HCT116 (cell line): ENCODE data around the gene CNPY1. TPM values are rescaled to one million over a fixed set of nuclear protein-coding genes. Genes with fewer than 3 reads are reported as not detected.

Experiments
- ATAC-seq: fragments of 200-7000 bp; cut with Tn5 transposase; 2 replicates; pipeline ENCODE4 v1.9.1; 2020; ENCODE audit warnings: mild to moderate bottlenecking, moderate library complexity
- BruUV-seq: library from RNA; stranded (reverse); fragments of 400-500 nt; replicated peaks from 2 replicates; lab custom pipeline; 2021; lab: Mats Ljungman, UMichigan
- CTCF ChIA-PET: fragments of 300-600 bp; sonication (Branson Sonifier 250); formaldehyde crosslinking; loops from one replicate; lab custom pipeline; 2021; ENCODE audit warnings: antibody characterized with exemption; lab: Charles Lee
- POLR2A ChIA-PET: fragments of 300-600, 350-600 bp; sonication (Branson Sonifier 250); formaldehyde crosslinking; loops from one replicate; lab custom pipeline; 2021; ENCODE audit warnings: antibody characterized with exemption; lab: Charles Lee
- RAD21 ChIA-PET, 2 experiments: fragments of 300-600 bp; sonication (Branson Sonifier 250); formaldehyde crosslinking; loops; one replicate each; lab custom pipeline; 2023; ENCODE audit warnings: low total read pairs in 2 of 2; ENCODE audit not compliant: uncharacterized antibody in 2 of 2, unreplicated experiment in 2 of 2, low non-redundant PET in 1 of 2; lab: Charles Lee
- DNase-seq: peaks from one replicate; pipeline ENCODE4 v3.0.0-alpha.2; 2010; ENCODE audit warnings: low read depth, low spot score
- H2AFZ ChIP-seq: fragments of 200-600 bp; shearing (Covaris generic), sonication (generic); 2 replicates; pipeline ENCODE4 v1.6.1; 2017; ENCODE audit warnings: low read depth, mixed run types, mixed read lengths, antibody characterized with exemption, low read length; ENCODE audit not compliant: poor library complexity, severe bottlenecking
- H3K27ac ChIP-seq: 2 replicates; pipeline ENCODE4 v1.5.1; 2012; ENCODE audit warnings: low read depth, low read length
- H3K27me3 ChIP-seq: fragments of 200-600 bp; sonication (generic); 2 replicates; pipeline ENCODE4 v1.6.1; 2016; ENCODE audit warnings: mixed run types, low read length, mixed read lengths; ENCODE audit not compliant: insufficient read depth
- H3K36me3 ChIP-seq, 2 experiments: fragments of 200-500 bp in 1 of 2; fragments of 200-600 bp in 1 of 2; sonication (Bioruptor generic) in 1 of 2; sonication (generic) in 1 of 2; 2 replicates each; pipeline versions ENCODE4 v1.5.1 to v1.6.1; 2014 to 2016; ENCODE audit warnings: low read length in 2 of 2, inconsistent platforms in 1 of 2, mixed read lengths in 1 of 2, mixed run types in 1 of 2; ENCODE audit not compliant: insufficient read depth in 2 of 2, control insufficient read depth in 1 of 2
- H3K4me1 ChIP-seq, 2 experiments: fragments of 200-600 bp in 1 of 2; sonication (generic) in 1 of 2; 2 replicates each; pipeline versions ENCODE4 v1.5.1 to v1.6.1; 2012 to 2017; ENCODE audit warnings: low read length in 2 of 2, inconsistent platforms in 1 of 2, mild to moderate bottlenecking in 1 of 2, mixed read lengths in 1 of 2, mixed run types in 1 of 2, moderate library complexity in 1 of 2; ENCODE audit not compliant: insufficient read depth in 2 of 2, control insufficient read depth in 1 of 2
- H3K4me2 ChIP-seq: fragments of 200-600 bp; sonication (generic); 2 replicates; pipeline ENCODE4 v1.6.1; 2017; ENCODE audit warnings: mixed run types, low read length, mixed read lengths
- H3K4me3 ChIP-seq, 2 experiments: fragments of 200-600 bp in 1 of 2; sonication (generic) in 1 of 2; replicated peaks in 1 of 2; 2 replicates each; pipeline ENCODE4 v1.5.1; 2011 to 2016; ENCODE audit warnings: low read length in 2 of 2, control low read depth in 1 of 2, low read depth in 1 of 2, mild to moderate bottlenecking in 1 of 2, mixed read lengths in 1 of 2, mixed run types in 1 of 2
- H3K79me2 ChIP-seq: fragments of 200-600 bp; sonication (generic); 2 replicates; pipeline ENCODE4 v1.6.1; 2017; ENCODE audit warnings: mild to moderate bottlenecking, mixed run types, low read length, moderate library complexity, mixed read lengths; ENCODE audit not compliant: insufficient read depth
- H3K9ac ChIP-seq: fragments of 200-600 bp; sonication (generic); 2 replicates; pipeline ENCODE4 v1.6.1; 2016; ENCODE audit warnings: low read length, mixed read lengths
- H3K9me2 ChIP-seq: fragments of 200-600 bp; sonication (generic), shearing (Covaris generic); 2 replicates; pipeline ENCODE4 v1.6.1; 2017; ENCODE audit warnings: mixed run types, mild to moderate bottlenecking, moderate library complexity; ENCODE audit not compliant: insufficient read depth
- H3K9me3 ChIP-seq, 2 experiments: fragments of 200-500 bp in 1 of 2; fragments of 200-600 bp in 1 of 2; sonication (Bioruptor generic) in 1 of 2; sonication (generic) in 1 of 2; 2 replicates each; pipeline ENCODE4 v1.6.1; 2014 to 2017; ENCODE audit warnings: low read length in 2 of 2, mixed read lengths in 2 of 2, inconsistent platforms in 1 of 2, low read depth in 1 of 2, mild to moderate bottlenecking in 1 of 2, mixed run types in 1 of 2, moderate library complexity in 1 of 2; ENCODE audit not compliant: control insufficient read depth in 1 of 2, insufficient read depth in 1 of 2
- H4K20me1 ChIP-seq: fragments of 200-600 bp; sonication (generic), shearing (Covaris generic); 2 replicates; pipeline ENCODE4 v1.6.1; 2017; ENCODE audit warnings: mixed run types, mild to moderate bottlenecking, moderate library complexity; ENCODE audit not compliant: insufficient read depth
- CBX3 ChIP-seq: IDR thresholded peaks from 2 replicates; pipeline ENCODE4 v1.6.1; 2012; ENCODE audit warnings: low read depth
- ELF1 ChIP-seq: IDR thresholded peaks from 2 replicates; pipeline ENCODE4 v1.6.1; 2012; ENCODE audit warnings: low read depth, borderline replicate concordance
- EZH2 ChIP-seq: fragments of 200-600 bp; sonication (generic); IDR thresholded peaks from 2 replicates; pipeline ENCODE4 v1.6.1; 2017; ENCODE audit warnings: antibody characterized with exemption, mixed run types
- EZH2phosphoT487 ChIP-seq: fragments of 200-600 bp; IDR thresholded peaks from 2 replicates; pipeline ENCODE4 v1.6.1; 2018; ENCODE audit warnings: antibody characterized with exemption, borderline replicate concordance
- POLR2A ChIP-seq: IDR thresholded peaks from 2 replicates; pipeline ENCODE4 v1.7.0; 2011; ENCODE audit warnings: borderline replicate concordance; ENCODE audit not compliant: insufficient read depth, insufficient read length; ENCODE audit errors: extremely low read depth
- SP1 ChIP-seq: IDR thresholded peaks from 2 replicates; pipeline ENCODE4 v1.6.1; 2012; ENCODE audit warnings: low read depth
- TCF7L2 ChIP-seq: IDR thresholded peaks from 2 replicates; pipeline ENCODE4 v1.7.0; 2011; ENCODE audit warnings: borderline replicate concordance, inconsistent platforms; ENCODE audit not compliant: insufficient read depth, insufficient read length; ENCODE audit errors: extremely low read depth
- YY1 ChIP-seq: IDR thresholded peaks from 2 replicates; pipeline ENCODE4 v1.6.1; 2011; ENCODE audit warnings: low read length, low read depth, moderate library complexity, mild to moderate bottlenecking; ENCODE audit not compliant: insufficient replicate concordance; ENCODE audit errors: extremely low read depth
- ZFX ChIP-seq: fragments of 450-650 bp; IDR thresholded peaks from 2 replicates; pipeline ENCODE4 v1.6.1; 2017
- ZNF274 ChIP-seq: fragments of 200-500 bp; sonication (Bioruptor generic); IDR thresholded peaks from 2 replicates; pipeline ENCODE4 v1.6.1; 2014; ENCODE audit warnings: mild to moderate bottlenecking, low read depth, low read length, inconsistent platforms
- intact Hi-C: fragments of 100-400 bp; cut with micrococcal nuclease; formaldehyde crosslinking; loops from 2 replicates; pipeline ENCODE4 v1.10.0; 2022
- total RNA-seq: library from RNA; stranded (reverse); gene quantifications from one replicate; pipeline ENCODE4 v1.2.1, GENCODE V29; 2021; ENCODE audit not compliant: unreplicated experiment
- TF ChIP-seq, protein P1 (sequence below): IDR thresholded peaks from 2 replicates; pipeline ENCODE4 v1.6.1; 2012
- TF ChIP-seq, protein P2 (sequence below): IDR thresholded peaks from 2 replicates; pipeline ENCODE4 v1.6.1; 2012

CNPY1 gene
- total RNA-seq, 1 experiment from 2014 or later, result not detected

DNA sequence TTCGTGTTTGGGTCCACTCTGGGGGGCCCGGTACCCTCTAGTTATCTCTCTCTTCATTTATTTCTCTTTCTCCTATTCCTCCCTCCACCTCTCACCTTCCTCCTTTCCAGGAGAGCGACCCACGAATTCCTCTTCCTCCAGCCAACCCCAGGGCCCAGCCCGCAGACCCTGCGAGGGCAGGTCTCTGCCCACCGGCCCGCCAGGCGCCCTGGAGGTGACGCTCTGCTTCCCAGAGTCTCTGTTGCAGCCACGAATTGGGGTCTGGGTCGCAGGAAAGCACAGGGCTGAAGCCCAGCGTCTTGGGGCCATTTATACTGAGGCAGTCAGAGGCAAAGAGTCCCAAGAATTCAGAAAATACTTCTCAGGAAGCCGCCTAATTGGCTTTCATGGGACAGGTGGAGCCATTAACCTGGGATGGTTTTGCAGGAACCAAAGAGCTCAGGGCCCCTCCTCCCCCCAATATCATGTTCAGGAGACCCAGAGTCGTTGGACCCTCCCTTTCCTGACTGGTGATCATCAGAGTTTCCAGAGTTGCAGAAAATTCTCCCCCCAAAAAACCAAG lies 91.1 kb downstream of the CNPY1 start:
- no peak overlapping the region for H3K9ac ChIP-seq
- intact Hi-C loops, result no loop called here
- no peak overlapping the region for H3K4me3 ChIP-seq
- POLR2A ChIA-PET, result no interaction called here
- H2AFZ ChIP-seq, result no peak overlapping the region
- H4K20me1 ChIP-seq, result no peaks in the 10 kb centered on the region
- RAD21 ChIA-PET, result no interaction called here
- H3K9me2 ChIP-seq, result no peaks in the 10 kb centered on the region
- H3K36me3 ChIP-seq, result no peaks in the 10 kb centered on the region
- BruUV-seq, result no TSS peak
- no peaks in the 10 kb centered on the region for H3K9me3 ChIP-seq
- DNase-seq, result no peak
- H3K27ac ChIP-seq, result no peak overlapping the region
- TF ChIP-seq EZH2 (no peak), ELF1 (no peak), CBX3 (no peak), ZNF274 (no peak), TCF7L2 (no peak), POLR2A (no peak)
- TF ChIP-seq, protein P1, sequence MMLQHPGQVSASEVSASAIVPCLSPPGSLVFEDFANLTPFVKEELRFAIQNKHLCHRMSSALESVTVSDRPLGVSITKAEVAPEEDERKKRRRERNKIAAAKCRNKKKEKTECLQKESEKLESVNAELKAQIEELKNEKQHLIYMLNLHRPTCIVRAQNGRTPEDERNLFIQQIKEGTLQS, result no peak
- TF ChIP-seq, all 23 proteins: peak for 0
- no peaks in the 10 kb centered on the region for H3K79me2 ChIP-seq
- no peak for ATAC-seq
- H3K4me2 ChIP-seq, result no peak overlapping the region
- CTCF ChIA-PET, result no interaction called here
- H3K4me1 ChIP-seq, result peaks cover 0 to 12% of the 10 kb centered on the region in 2 experiments; a peak in 3 of 4 replicates
- no peaks in the 10 kb centered on the region for H3K27me3 ChIP-seq

DNA sequence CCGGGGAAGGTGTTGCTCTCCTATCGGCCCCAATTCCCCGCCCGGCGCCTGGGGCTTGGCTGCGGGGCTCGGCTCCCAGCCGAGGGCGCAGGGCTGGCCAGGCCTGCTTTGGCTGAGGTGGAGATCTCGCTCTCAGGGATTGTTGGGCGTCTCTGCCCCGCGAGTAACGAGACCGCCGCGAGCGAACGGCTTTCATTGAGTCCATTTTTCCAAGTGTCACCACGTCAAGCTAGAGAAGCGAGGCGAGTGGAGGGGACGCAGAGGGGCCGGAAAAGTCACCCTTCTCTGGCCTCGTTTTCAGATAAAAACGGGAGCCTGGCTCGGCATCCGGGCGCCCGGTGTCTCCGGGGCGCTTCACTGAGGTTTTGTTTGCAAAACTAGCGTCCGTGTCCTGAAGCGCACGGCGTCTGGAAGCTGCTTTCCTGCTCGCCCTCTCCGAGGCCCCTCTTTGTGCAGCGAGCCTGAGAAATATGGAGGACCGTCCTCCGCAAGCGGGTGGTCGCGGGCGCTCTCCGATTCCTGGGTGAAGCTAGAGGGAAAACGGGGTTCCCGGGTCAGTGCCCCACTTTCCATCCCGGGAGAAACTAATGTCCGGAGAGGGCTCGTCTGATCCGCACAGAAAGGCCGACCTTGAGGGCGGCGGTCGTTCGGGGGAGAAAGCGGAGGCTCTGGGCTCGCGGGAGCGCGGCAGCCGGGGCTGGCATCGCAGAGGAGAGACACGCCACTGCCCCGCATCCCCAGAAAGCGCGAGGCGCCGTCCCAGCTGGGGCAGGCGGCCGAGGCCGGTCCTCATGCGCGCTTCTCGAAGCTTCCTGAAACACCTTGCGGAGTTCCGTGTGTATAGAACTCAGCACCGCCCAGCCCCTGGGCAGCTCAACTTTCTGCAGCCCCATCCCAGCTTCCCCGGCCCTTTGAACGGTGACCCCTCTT lies 91.9 kb downstream of the CNPY1 start:
- ATAC-seq, result no peak
- POLR2A ChIA-PET, result no interaction called here
- no peak overlapping the region for H3K4me2 ChIP-seq

More for the DNA sequence above, 91.9 kb downstream of the CNPY1 start:
- no peak overlapping the region for H2AFZ ChIP-seq
- H3K9me3 ChIP-seq, result no peaks in the 10 kb centered on the region
- H3K4me1 ChIP-seq, result peaks cover 0 to 12% of the 10 kb centered on the region in 2 experiments; a peak in 3 of 4 replicates
- no peaks in the 10 kb centered on the region for H3K36me3 ChIP-seq
- ChIA-PET CTCF (no interaction called here), RAD21 (no interaction called here)
- no peaks in the 10 kb centered on the region for H3K9me2 ChIP-seq
- no peak overlapping the region for H3K9ac ChIP-seq
- no peak for DNase-seq
- intact Hi-C loops, result no loop called here
- no peak overlapping the region for H3K4me3 ChIP-seq
- no TSS peak for BruUV-seq
- H4K20me1 ChIP-seq, result no peaks in the 10 kb centered on the region
- no peak overlapping the region for H3K27ac ChIP-seq
- no peaks in the 10 kb centered on the region for H3K79me2 ChIP-seq
- H3K27me3 ChIP-seq, result no peaks in the 10 kb centered on the region
- no peak for TF ChIP-seq SP1
- TF ChIP-seq ZFX, result no peak
- TF ChIP-seq YY1, result no peak
- no peak for TF ChIP-seq POLR2A
- TF ChIP-seq EZH2phosphoT487, result no peak
- TF ChIP-seq, protein P2, sequence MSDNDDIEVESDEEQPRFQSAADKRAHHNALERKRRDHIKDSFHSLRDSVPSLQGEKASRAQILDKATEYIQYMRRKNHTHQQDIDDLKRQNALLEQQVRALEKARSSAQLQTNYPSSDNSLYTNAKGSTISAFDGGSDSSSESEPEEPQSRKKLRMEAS, result no peak
- TF ChIP-seq, all 23 proteins: peak for 0
